WTC11 (cell line): ENCODE measurements around the gene ENC1. TPM values are rescaled to one million over a fixed set of nuclear protein-coding genes. Genes with fewer than 3 reads are reported as not detected.

Experiments used
- ATAC-seq: fragments of 200-7000 bp; cut with Tn5 transposase; 2 replicates; pipeline ENCODE4 v1.10.0; 2021; ENCODE audit warnings: mild to moderate bottlenecking, moderate library complexity
- Bru-seq: library from RNA; stranded (reverse); fragments of 400-500 nt; gene quantifications from one replicate; lab custom pipeline; 2021; lab: Mats Ljungman, UMichigan
- CTCF ChIA-PET: fragments of 300-600 bp; sonication (Branson Sonifier 250); formaldehyde crosslinking; loops from one replicate; lab custom pipeline; 2021; ENCODE audit warnings: antibody characterized with exemption; lab: Charles Lee
- POLR2A ChIA-PET: fragments of 350-600 bp; sonication (Branson Sonifier 250); formaldehyde crosslinking; loops from one replicate; lab custom pipeline; 2021; ENCODE audit warnings: antibody characterized with exemption; lab: Charles Lee
- DNase-seq: peaks from one replicate; pipeline ENCODE4 v3.0.0; 2021; ENCODE audit warnings: low spot score
- H3K27ac Mint-ChIP-seq: 2 replicates; pipeline ENCODE4 v1.8.0; 2021; ENCODE audit warnings: mixed read lengths
- H3K27me3 Mint-ChIP-seq: 2 replicates; pipeline ENCODE4 v1.8.0; 2021; ENCODE audit warnings: low read depth, mild to moderate bottlenecking, moderate library complexity, mixed read lengths
- H3K36me3 Mint-ChIP-seq: 2 replicates; pipeline ENCODE4 v1.8.0; 2021; ENCODE audit warnings: mixed read lengths
- H3K4me1 Mint-ChIP-seq: 2 replicates; pipeline ENCODE4 v1.8.0; 2022; ENCODE audit warnings: mixed read lengths
- H3K4me3 Mint-ChIP-seq: 2 replicates; pipeline ENCODE4 v1.8.0; 2021; ENCODE audit warnings: mild to moderate bottlenecking, moderate library complexity, mixed read lengths
- H3K9me3 Mint-ChIP-seq: 2 replicates; pipeline ENCODE4 v1.8.0; 2021; ENCODE audit warnings: mixed read lengths
- ATF6 ChIP-seq: sonication (generic); formaldehyde crosslinking; IDR thresholded peaks from 2 replicates; pipeline ENCODE4 v1.8.1; 2023; ENCODE audit warnings: mild to moderate bottlenecking, missing genetic modification reagents
- CBFB ChIP-seq: sonication (generic); formaldehyde crosslinking; IDR thresholded peaks from 2 replicates; pipeline ENCODE4 v1.8.1; 2022; ENCODE audit warnings: mild to moderate bottlenecking, low read depth, missing genetic modification reagents
- ELF4 ChIP-seq: sonication (generic); formaldehyde crosslinking; IDR thresholded peaks from 2 replicates; pipeline ENCODE4 v1.8.1; 2022; ENCODE audit warnings: low read depth, mild to moderate bottlenecking, moderate library complexity, missing genetic modification reagents
- FOXJ3 ChIP-seq: sonication (generic); formaldehyde crosslinking; IDR thresholded peaks from 2 replicates; pipeline ENCODE4 v1.9.0; 2021; ENCODE audit warnings: missing genetic modification reagents, mild to moderate bottlenecking, borderline replicate concordance
- FOXK1 ChIP-seq: sonication (generic); formaldehyde crosslinking; IDR thresholded peaks from 2 replicates; pipeline ENCODE4 v1.8.0; 2022; ENCODE audit warnings: mild to moderate bottlenecking, moderate library complexity, missing genetic modification reagents
- FOXP4 ChIP-seq: sonication (generic); formaldehyde crosslinking; IDR thresholded peaks from 2 replicates; pipeline ENCODE4 v1.8.0; 2022; ENCODE audit warnings: mild to moderate bottlenecking, missing genetic modification reagents
- GTF2I ChIP-seq: fragments of 250-450 bp; sonication (Bioruptor Pico); conservative IDR thresholded peaks from 2 replicates; pipeline ENCODE4 v1.4.0; 2021; ENCODE audit warnings: mild to moderate bottlenecking
- IRF2 ChIP-seq: sonication (generic); formaldehyde crosslinking; IDR thresholded peaks from 2 replicates; pipeline ENCODE4 v1.8.0; 2022; ENCODE audit warnings: low read depth, missing genetic modification reagents, borderline replicate concordance
- MLX ChIP-seq: sonication (generic); formaldehyde crosslinking; IDR thresholded peaks from 2 replicates; pipeline ENCODE4 v1.8.1; 2023; ENCODE audit warnings: mild to moderate bottlenecking, missing genetic modification reagents, moderate library complexity
- NR3C1 ChIP-seq: sonication (generic); formaldehyde crosslinking; conservative IDR thresholded peaks from 2 replicates; pipeline ENCODE4 v1.8.1; 2023; ENCODE audit warnings: low read depth, mild to moderate bottlenecking, missing genetic modification reagents
- RORB ChIP-seq: fragments of 250-450 bp; sonication (Bioruptor Pico); IDR thresholded peaks from 2 replicates; pipeline ENCODE4 v1.9.0; 2021; ENCODE audit warnings: mild to moderate bottlenecking
- SMAD3 ChIP-seq: sonication (generic); formaldehyde crosslinking; IDR thresholded peaks from 2 replicates; pipeline ENCODE4 v1.8.0; 2022; ENCODE audit warnings: missing genetic modification reagents, mild to moderate bottlenecking, borderline replicate concordance
- SMAD4 ChIP-seq: sonication (generic); formaldehyde crosslinking; IDR thresholded peaks from 2 replicates; pipeline ENCODE4 v1.8.0; 2022; ENCODE audit warnings: mild to moderate bottlenecking, missing genetic modification reagents
- SP1 ChIP-seq: sonication (generic); formaldehyde crosslinking; conservative IDR thresholded peaks from 2 replicates; pipeline ENCODE4 v1.8.1; 2022; ENCODE audit warnings: missing genetic modification reagents
- TCF7 ChIP-seq: sonication (generic); formaldehyde crosslinking; IDR thresholded peaks from 2 replicates; pipeline ENCODE4 v1.8.0; 2022; ENCODE audit warnings: mild to moderate bottlenecking, low read depth, missing genetic modification reagents, moderate library complexity
- TEAD1 ChIP-seq: sonication (generic); formaldehyde crosslinking; IDR thresholded peaks from 2 replicates; pipeline ENCODE4 v1.8.0; 2022; ENCODE audit warnings: mild to moderate bottlenecking, missing genetic modification reagents
- TP53 ChIP-seq: sonication (generic); formaldehyde crosslinking; IDR thresholded peaks from 2 replicates; pipeline ENCODE4 v1.8.1; 2023; ENCODE audit warnings: mild to moderate bottlenecking, missing genetic modification reagents
- USF2 ChIP-seq: sonication (generic); formaldehyde crosslinking; IDR thresholded peaks from 2 replicates; pipeline ENCODE4 v1.8.1; 2023; ENCODE audit warnings: mild to moderate bottlenecking, missing genetic modification reagents, moderate library complexity
- ZNF138 ChIP-seq: sonication (generic); formaldehyde crosslinking; conservative IDR thresholded peaks from 2 replicates; pipeline ENCODE4 v1.8.1; 2022; ENCODE audit warnings: mild to moderate bottlenecking, moderate library complexity, missing genetic modification reagents
- ZNF281 ChIP-seq: sonication (generic); formaldehyde crosslinking; IDR thresholded peaks from 2 replicates; pipeline ENCODE4 v1.8.0; 2023; ENCODE audit warnings: mild to moderate bottlenecking, missing genetic modification reagents
- ZNF317 ChIP-seq: sonication (generic); formaldehyde crosslinking; IDR thresholded peaks from 2 replicates; pipeline ENCODE4 v1.8.1; 2023; ENCODE audit warnings: low read depth, mild to moderate bottlenecking, moderate library complexity, missing genetic modification reagents, borderline replicate concordance
- ZNF416 ChIP-seq: fragments of 250-450 bp; sonication (Bioruptor Pico); IDR thresholded peaks from 2 replicates; pipeline ENCODE4 v1.9.0; 2021; ENCODE audit warnings: mild to moderate bottlenecking, inconsistent platforms
- long read RNA-seq, 3 experiments: library from RNA in 1 of 3; library from capped mRNA in 1 of 3; library from polyadenylated mRNA in 1 of 3; unstranded in 2 of 3; stranded (forward) in 1 of 3; transcript quantifications; one replicate each; pipeline ENCODE4 v2.0.0, GENCODE V29; 2021
- total RNA-seq: library from RNA; stranded (reverse); gene quantifications from 3 replicates; pipeline ENCODE4 v1.2.3, GENCODE V29; 2021
- TF ChIP-seq, protein P1 (sequence below): fragments of 200-600 bp; IDR thresholded peaks from 2 replicates; pipeline ENCODE4 v1.8.0; 2022; ENCODE audit warnings: antibody characterized with exemption
- TF ChIP-seq, protein P2 (sequence below): sonication (generic); formaldehyde crosslinking; IDR thresholded peaks from 2 replicates; pipeline ENCODE4 v1.8.1; 2022; ENCODE audit warnings: low read depth, mild to moderate bottlenecking, moderate library complexity, missing genetic modification reagents, borderline replicate concordance

ENC1 gene
- 10.7 to 18.3 TPM (median 11.4 TPM) in 3 replicates for total RNA-seq
- percentile 75 among the genes with signal in this experiment for Bru-seq, nascent RNA
- long read RNA-seq, experiment 1, full-length matches to known transcripts = 4 of 7 reads
- long read RNA-seq, experiment 1, partial matches to known transcripts = 0 of 7 reads
- long read RNA-seq, experiment 1, other reads (novel, unspliced or antisense) = 3 of 7 reads
- long read RNA-seq, experiment 2, full-length matches to known transcripts = 7 of 16 reads
- long read RNA-seq, experiment 2, partial matches to known transcripts = 1 of 16 reads
- long read RNA-seq, experiment 2, other reads (novel, unspliced or antisense) = 8 of 16 reads
- long read RNA-seq, experiment 3, full-length matches to known transcripts = 1 of 3 reads
- long read RNA-seq, experiment 3, partial matches to known transcripts = 0 of 3 reads
- long read RNA-seq, experiment 3, other reads (novel, unspliced or antisense) = 2 of 3 reads

DNA sequence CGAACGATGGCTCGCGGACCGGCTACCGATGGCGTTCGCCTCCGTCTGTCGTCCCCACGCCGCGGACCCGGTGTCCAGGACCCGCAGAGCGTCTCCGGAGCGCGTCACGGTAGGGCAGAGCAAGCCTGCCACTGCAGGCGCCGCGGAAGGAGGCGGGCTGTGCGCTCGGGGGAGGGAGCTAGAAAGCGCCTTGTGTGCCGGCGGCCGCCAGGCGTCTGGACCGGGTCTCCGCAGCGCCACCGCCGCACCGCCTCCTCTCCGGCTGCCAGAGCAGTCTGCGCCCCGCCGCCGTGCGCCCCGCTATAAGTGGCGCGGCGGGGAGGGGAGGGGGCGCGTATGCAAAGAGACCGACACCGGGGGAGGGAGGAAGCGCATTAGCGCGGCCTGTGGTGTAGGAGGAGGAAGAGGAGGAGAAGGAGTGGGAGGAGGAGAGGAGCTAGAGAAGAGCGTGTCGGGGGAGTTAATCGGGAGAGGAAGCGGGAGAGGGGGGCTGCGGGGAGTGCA is at the start of gene ENC1:
ENC1 (minus strand) TSS at position 279 of the 504 bp plus-strand sequence. CDS start 4,243 bp downstream, outside the sequence.
- peaks cover 38% of the 10 kb centered on the region for H3K4me1 Mint-ChIP-seq
- H3K4me3 Mint-ChIP-seq = peak within 1 kb of the TSS; percentile 87
- DNase-seq (peak; percentile 89), ATAC-seq (peak; percentile 82)
- peaks cover 7% of the 10 kb centered on the region for H3K36me3 Mint-ChIP-seq
- CTCF ChIA-PET = interaction anchor here (0.6 to 3.8 kb wide), 21 partner anchors 9 to 656 kb away, joined by 3 to 22 read pairs (median 4); no protein-coding TSS in a partner anchor
- H3K27ac Mint-ChIP-seq = peak within 1 kb of the TSS; percentile 64; the same call in 1 of the 2 replicates
- peaks cover 34% of the 10 kb centered on the region for H3K27me3 Mint-ChIP-seq
- H3K9me3 Mint-ChIP-seq = no peaks in the 10 kb centered on the region
- POLR2A ChIA-PET = interaction anchor here (0.5 to 1.7 kb wide), 12 partner anchors 9 to 1686 kb away, joined by 3 to 8 read pairs (median 3); no protein-coding TSS in a partner anchor
- TF ChIP-seq TCF7 (CRISPR knock-in tag) (no peak), SMAD3 (CRISPR knock-in tag) (no peak), GTF2I (CRISPR knock-in tag) (no peak), TP53 (CRISPR knock-in tag) (peak; percentile 56; the same call in 1 of the 2 replicates), NR3C1 (CRISPR knock-in tag) (peak; percentile 92; the same call in 1 of the 2 replicates), CBFB (CRISPR knock-in tag) (peak; percentile 97), USF2 (CRISPR knock-in tag) (no peak), ATF6 (CRISPR knock-in tag) (no peak), FOXK1 (CRISPR knock-in tag) (peak; percentile 71), ZNF138 (CRISPR knock-in tag) (peak; percentile 57; the same call in 1 of the 2 replicates), ZNF416 (CRISPR knock-in tag) (no peak; the same call in 1 of the 2 replicates), SMAD4 (CRISPR knock-in tag) (no peak), ELF4 (CRISPR knock-in tag) (0 out of 2 replicates have a peak, but pooled peaks have one; percentile 30), ZNF317 (CRISPR knock-in tag) (no peak), SP1 (CRISPR knock-in tag) (peak; percentile 90), FOXP4 (CRISPR knock-in tag) (peak; percentile 63; the same call in 1 of the 2 replicates), FOXJ3 (CRISPR knock-in tag) (no peak), RORB (0 out of 2 replicates have a peak, but pooled peaks have one; percentile 23), MLX (CRISPR knock-in tag) (no peak), TEAD1 (CRISPR knock-in tag) (peak; percentile 86), IRF2 (no peak), ZNF281 (CRISPR knock-in tag) (no peak)
- TF ChIP-seq, protein P1, sequence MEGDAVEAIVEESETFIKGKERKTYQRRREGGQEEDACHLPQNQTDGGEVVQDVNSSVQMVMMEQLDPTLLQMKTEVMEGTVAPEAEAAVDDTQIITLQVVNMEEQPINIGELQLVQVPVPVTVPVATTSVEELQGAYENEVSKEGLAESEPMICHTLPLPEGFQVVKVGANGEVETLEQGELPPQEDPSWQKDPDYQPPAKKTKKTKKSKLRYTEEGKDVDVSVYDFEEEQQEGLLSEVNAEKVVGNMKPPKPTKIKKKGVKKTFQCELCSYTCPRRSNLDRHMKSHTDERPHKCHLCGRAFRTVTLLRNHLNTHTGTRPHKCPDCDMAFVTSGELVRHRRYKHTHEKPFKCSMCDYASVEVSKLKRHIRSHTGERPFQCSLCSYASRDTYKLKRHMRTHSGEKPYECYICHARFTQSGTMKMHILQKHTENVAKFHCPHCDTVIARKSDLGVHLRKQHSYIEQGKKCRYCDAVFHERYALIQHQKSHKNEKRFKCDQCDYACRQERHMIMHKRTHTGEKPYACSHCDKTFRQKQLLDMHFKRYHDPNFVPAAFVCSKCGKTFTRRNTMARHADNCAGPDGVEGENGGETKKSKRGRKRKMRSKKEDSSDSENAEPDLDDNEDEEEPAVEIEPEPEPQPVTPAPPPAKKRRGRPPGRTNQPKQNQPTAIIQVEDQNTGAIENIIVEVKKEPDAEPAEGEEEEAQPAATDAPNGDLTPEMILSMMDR = no peak
- TF ChIP-seq, protein P2, sequence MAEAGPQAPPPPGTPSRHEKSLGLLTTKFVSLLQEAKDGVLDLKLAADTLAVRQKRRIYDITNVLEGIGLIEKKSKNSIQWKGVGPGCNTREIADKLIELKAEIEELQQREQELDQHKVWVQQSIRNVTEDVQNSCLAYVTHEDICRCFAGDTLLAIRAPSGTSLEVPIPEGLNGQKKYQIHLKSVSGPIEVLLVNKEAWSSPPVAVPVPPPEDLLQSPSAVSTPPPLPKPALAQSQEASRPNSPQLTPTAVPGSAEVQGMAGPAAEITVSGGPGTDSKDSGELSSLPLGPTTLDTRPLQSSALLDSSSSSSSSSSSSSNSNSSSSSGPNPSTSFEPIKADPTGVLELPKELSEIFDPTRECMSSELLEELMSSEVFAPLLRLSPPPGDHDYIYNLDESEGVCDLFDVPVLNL (CRISPR knock-in tag) = peak; percentile 30; the same call in 1 of the 2 replicates
